GM19372 (cell line): ENCODE data around the gene TIE1.
"Not testable (repeated sequence)": the region's sequence is repeated elsewhere in the genome, so short reads cannot be mapped to it uniquely, and the experiment has no call there.

ENCODE experiments used
- ATAC-seq: cut with Tn5 transposase; IDR thresholded peaks from one replicate; pipeline ENCODE4 v1.9.1; 2021; ENCODE audit warnings: mild to moderate bottlenecking, low read depth, moderate library complexity; ENCODE audit not compliant: unreplicated experiment

The TIE1 gene

DNA sequence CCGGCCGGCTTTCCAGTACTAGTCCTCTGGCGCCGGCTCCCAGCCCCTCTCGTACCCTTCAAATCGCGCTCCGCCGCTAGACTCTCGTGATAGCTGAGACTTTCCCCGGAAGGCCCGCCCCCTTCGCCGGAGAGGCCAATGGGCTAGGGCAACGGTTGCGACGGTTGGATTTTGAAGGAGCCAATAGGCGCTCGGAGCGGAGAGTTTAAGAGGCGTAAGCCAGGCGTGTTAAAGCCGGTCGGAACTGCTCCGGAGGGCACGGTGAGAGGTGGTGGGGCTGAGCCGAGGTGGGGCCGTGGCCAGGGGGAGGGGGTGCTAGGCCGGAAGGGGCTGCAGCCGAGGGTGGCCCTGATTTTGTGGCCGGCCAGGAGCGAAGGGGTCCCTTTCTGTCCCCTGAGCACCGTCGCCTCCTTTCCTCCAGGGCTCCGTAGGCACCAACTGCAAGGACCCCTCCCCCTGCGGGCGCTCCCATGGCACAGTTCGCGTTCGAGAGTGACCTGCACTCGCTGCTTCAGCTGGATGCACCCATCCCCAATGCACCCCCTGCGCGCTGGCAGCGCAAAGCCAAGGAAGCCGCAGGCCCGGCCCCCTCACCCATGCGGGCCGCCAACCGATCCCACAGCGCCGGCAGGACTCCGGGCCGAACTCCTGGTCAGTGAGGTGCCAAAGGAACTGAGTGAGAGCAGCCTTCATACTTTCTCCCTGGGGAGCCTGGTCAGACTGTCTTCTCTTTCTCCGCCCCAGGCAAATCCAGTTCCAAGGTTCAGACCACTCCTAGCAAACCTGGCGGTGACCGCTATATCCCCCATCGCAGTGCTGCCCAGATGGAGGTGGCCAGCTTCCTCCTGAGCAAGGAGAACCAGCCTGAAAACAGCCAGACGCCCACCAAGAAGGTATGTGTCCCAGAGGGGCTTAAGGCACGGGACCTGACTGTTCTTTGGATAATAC lies 58.2 kb downstream of the TIE1 start, which contains the start of gene CDC20:
CDC20 (plus strand) TSS at position 236 of the 948 bp plus-strand sequence; CDS start at position 471, 235 bp downstream.
- ATAC-seq: peak; percentile 95

DNA sequence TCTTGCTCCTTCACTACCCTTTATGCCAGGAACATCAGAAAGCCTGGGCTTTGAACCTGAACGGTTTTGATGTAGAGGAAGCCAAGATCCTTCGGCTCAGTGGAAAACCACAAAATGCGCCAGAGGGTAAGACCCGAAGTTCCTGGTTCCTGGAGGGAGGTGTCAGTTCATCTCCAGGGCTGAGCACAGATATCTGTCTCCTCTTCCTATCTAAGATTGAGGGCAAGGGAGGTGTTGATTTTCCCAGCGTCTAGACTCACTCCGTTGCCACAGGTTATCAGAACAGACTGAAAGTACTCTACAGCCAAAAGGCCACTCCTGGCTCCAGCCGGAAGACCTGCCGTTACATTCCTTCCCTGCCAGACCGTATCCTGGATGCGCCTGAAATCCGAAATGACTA lies 58.9 kb downstream of the TIE1 start:
- ATAC-seq: no peak

DNA sequence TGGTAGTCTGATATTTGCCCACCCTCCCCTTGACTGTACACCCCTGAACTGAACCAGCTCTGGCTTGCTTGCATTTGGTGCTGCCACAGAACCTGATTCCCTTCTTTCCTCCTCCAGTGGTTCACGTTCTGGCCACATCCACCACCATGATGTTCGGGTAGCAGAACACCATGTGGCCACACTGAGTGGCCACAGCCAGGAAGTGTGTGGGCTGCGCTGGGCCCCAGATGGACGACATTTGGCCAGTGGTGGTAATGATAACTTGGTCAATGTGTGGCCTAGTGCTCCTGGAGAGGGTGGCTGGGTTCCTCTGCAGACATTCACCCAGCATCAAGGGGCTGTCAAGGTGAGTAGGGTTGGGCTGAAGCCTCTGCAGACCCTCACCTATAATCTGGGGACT lies 59.8 kb downstream of the TIE1 start:
- no peak for ATAC-seq

GRCh38 chr1:43363283-43363934 lies 62.6 kb downstream of the TIE1 start:
- no peak for ATAC-seq

DNA sequence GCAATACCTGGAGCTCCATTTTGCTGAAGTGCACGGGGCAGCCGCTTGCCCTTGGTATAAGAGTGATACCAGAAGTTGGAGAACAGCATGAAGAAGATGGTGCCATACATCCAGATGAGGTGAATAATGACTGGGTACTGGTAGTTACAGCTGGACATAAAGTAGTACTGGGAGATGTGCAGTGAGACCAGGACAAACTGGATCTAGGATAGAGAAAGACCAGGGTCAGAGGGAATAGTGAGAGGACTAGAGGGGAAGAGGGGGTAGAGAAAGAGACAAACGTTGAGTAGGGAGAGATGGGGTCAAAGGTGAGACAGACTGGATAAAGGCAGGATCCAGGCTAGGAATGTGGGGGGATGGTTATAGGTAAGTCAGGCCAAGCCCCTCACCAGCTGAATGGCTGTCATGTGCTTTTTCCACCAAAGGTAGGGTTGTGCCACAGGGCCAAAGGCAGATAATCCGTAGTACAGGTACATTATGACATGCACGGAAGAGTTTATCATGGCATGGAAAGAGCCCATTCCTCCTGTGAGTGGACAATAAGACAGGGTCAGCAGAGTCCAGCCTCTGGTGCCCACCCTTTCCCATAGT lies 63.2 kb downstream of the TIE1 start:
- no peak for ATAC-seq

GRCh38 chr1:43365678-43366077 lies 64.9 kb downstream of the TIE1 start:
- ATAC-seq: no peak

- no peak for ATAC-seq
Measured at GRCh38 chr1:43366179-43366578, 65.4 kb downstream of the TIE1 start.

GRCh38 chr1:43366601-43367025 lies 65.8 kb downstream of the TIE1 start:
- ATAC-seq: no peak

- ATAC-seq: peak; percentile 51
Measured at GRCh38 chr1:43367026-43367903, 66.5 kb downstream of the TIE1 start.

GRCh38 chr1:43367904-43368645 lies 67.3 kb downstream of the TIE1 start, which contains the start of gene ELOVL1:
Gene ELOVL1 (minus strand): TSS chr1:43368011. CDS start chr1:43365609, 2,402 bp downstream.
- ATAC-seq: peak; percentile 76

DNA sequence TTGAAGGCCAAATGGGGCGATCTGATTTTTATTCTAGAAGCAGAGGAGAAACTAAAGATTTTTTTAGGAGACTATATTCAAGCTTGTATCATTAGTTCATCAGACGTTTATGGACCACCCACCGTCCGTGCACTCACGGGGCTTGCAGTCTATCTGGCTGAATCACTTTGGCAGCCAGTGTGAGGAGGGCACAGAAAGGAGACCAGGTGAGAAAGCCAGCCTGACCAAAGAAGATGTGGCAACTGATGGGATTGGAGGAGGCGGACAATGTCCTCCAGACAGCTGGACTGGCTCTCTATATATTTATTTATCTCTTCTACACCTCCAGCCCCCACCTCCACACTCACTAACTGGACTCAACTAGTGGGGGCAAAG lies 67.9 kb downstream of the TIE1 start:
- ATAC-seq: no peak

- ATAC-seq: not testable (repeated sequence)
Measured at GRCh38 chr1:43369779-43370178, 69.0 kb downstream of the TIE1 start.

DNA sequence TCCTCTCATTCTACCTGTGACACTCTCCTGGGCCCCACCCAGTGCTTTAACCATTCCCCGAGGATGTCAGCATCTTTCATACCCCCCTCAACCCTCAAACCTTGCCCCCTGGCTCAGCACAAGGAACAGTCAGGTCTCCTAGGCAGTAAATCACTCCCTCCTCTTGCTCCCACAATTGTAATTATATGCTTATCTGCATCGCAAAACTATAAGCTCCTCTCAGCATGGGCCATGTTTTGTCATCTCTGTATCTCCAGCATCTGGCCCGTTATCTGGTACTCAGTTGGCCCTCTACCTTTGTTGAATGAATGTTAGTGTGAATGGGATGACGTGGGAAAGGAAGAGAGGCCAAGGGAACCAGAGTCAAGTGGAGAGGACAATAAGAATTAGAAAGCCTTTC lies 69.8 kb downstream of the TIE1 start:
- ATAC-seq: no peak

DNA sequence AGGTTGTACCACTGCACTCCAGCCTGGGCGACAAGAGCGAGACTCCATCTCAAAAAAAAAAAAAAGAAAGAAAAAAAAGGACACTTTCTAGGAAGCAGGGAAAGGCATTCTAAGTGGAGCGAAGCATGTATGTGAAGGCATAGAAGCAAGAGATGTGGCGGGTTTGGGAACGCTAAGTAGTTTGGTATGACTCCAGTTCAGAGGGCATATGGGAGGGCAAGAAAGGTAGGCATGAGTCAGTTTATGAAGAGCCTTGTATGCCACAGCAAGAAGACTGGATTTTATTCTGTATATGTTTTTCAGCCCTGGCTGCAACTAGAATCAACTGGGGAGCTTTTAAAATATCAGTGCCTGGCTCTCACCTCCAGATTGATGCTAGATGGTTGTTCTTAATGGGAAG lies 71.4 kb downstream of the TIE1 start:
- no peak for ATAC-seq
